Thyroid gland (tissue), 4 donors: Measurements from ENCODE around the gene BCL6B.

ENCODE experiments used
- CTCF ChIP-seq, 6 experiments: fragments of 200-600 bp in 3 of 6; fragments of 450-650 bp in 3 of 6; sonication (generic) in 3 of 6; IDR thresholded peaks; one replicate each; pipeline ENCODE4 v1.5.1; 2016 to 2019; ENCODE audit warnings: antibody characterized with exemption in 6 of 6, mild to moderate bottlenecking in 2 of 6, inconsistent platforms in 1 of 6, moderate library complexity in 1 of 6
- POLR2A ChIP-seq, 2 donors: fragments of 450-650 bp; IDR thresholded peaks; one replicate each; pipeline ENCODE4 v1.6.1; 2017; ENCODE audit warnings: antibody characterized with exemption in 2 of 2, mild to moderate bottlenecking in 2 of 2, moderate library complexity in 1 of 2

- TF ChIP-seq CTCF (IDR thresholded peaks at IDR 0.05) (no peak), POLR2A (IDR thresholded peaks at IDR 0.05) (no peak)
Observed at GRCh38 chr17:7005716-7006115, 17.1 kb upstream of the BCL6B start.
